Breast epithelium (tissue), 4 donors: Measurements from ENCODE around the gene PDE6C. TPM values are rescaled to one million over a fixed set of nuclear protein-coding genes. Genes with fewer than 3 reads are reported as not detected.

Experiments
- DNase-seq, 2 donors: peaks; one replicate each; pipeline ENCODE4 v3.0.0-alpha.2; 2019; ENCODE audit warnings: low spot score in 2 of 2
- H3K27ac ChIP-seq, 2 donors: fragments of 200-600 bp; sonication (generic) in 1 of 2; one replicate each; pipeline ENCODE4 v1.5.1; 2016 to 2019; ENCODE audit warnings: mild to moderate bottlenecking in 1 of 2
- H3K27me3 ChIP-seq, 2 donors: fragments of 200-600 bp; sonication (generic) in 1 of 2; one replicate each; pipeline versions ENCODE4 v1.5.1 to v1.6.0; 2017 to 2019; ENCODE audit warnings: control low read depth in 1 of 2, mild to moderate bottlenecking in 1 of 2
- H3K36me3 ChIP-seq: fragments of 200-600 bp; one replicate; pipeline ENCODE4 v1.5.1; 2019
- H3K4me1 ChIP-seq, 2 donors: fragments of 200-600 bp; sonication (generic); one replicate each; pipeline ENCODE4 v1.5.1; 2016 to 2019; ENCODE audit warnings: control low read depth in 1 of 2
- H3K4me3 ChIP-seq, 3 donors: fragments of 200-600 bp; sonication (generic); 1 replicate in 2 of 3; 2 replicates in 1 of 3; pipeline ENCODE4 v1.5.1; 2016 to 2019; ENCODE audit warnings: mild to moderate bottlenecking in 3 of 3, moderate library complexity in 2 of 3
- H3K9me3 ChIP-seq, 2 donors: fragments of 200-600 bp; sonication (generic) in 1 of 2; one replicate each; pipeline ENCODE4 v1.5.1; 2016 to 2019; ENCODE audit warnings: control low read depth in 1 of 2
- CTCF ChIP-seq, 3 donors: fragments of 450-650 bp; IDR thresholded peaks; one replicate each; pipeline ENCODE4 v1.5.1; 2016 to 2017; ENCODE audit warnings: antibody characterized with exemption in 3 of 3, mild to moderate bottlenecking in 3 of 3, moderate library complexity in 3 of 3
- POLR2A ChIP-seq: fragments of 450-650 bp; IDR thresholded peaks from one replicate; pipeline ENCODE4 v1.6.1; 2016; ENCODE audit warnings: antibody characterized with exemption, mild to moderate bottlenecking, moderate library complexity
- POLR2AphosphoS5 ChIP-seq, 3 donors: sonication (generic); formaldehyde crosslinking; IDR thresholded peaks; one replicate each; pipeline ENCODE4 v1.6.1; 2017; ENCODE audit warnings: antibody characterized with exemption in 3 of 3
- intact Hi-C: fragments of 100-400 bp; cut with DNase I; formaldehyde crosslinking; loops from one replicate; pipeline ENCODE4 v1.15.1; 2023; ENCODE audit warnings: low total_unique reads
- total RNA-seq, 3 donors: library from RNA; depleted of rRNA; stranded (reverse); fragments of >200 nt; gene quantifications; one replicate each; pipeline ENCODE4 v1.1.0, GENCODE V29; 2016

The PDE6C gene
- total RNA-seq, 3 donors from 2014 or later, result not detected

DNA sequence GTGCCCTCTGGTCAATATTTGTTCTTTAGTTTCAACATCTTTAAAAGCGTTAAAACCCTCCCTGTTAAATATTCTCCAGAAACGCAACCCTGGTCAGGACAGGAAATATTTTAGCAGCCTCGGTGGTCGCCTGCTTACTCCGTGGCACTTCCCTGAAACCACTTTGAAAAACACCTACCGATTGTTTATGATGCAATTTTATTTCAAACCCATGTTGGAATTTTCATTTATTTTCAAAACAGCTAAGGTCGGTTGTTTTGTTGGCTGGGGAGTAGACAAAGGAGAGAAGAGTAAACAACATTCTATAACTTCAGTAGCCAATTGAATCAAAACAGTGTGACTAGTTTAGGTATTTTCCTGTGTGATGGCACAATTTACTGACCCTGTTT, 10.6 kb upstream of the PDE6C start:
- Histone ChIP-seq H3K4me3 (peak overlapping the region in 2 of 3 donors; percentile 46 to 67), H3K9me3 (no peaks in the 10 kb centered on the region), H3K27me3 (peaks cover 0 to 20% of the 10 kb centered on the region in 2 donors), H3K4me1 (no peaks in the 10 kb centered on the region), H3K27ac (no peak overlapping the region), H3K36me3 (no peaks in the 10 kb centered on the region)
- intact Hi-C loops, result no loop called here
- no peak for DNase-seq
- no peak for TF ChIP-seq POLR2AphosphoS5 (IDR thresholded peaks at IDR 0.05)

GRCh38 chr10:93603023-93603422, 9.3 kb upstream of the PDE6C start:
- no peak for DNase-seq
- Histone ChIP-seq H3K36me3 (no peaks in the 10 kb centered on the region), H3K27ac (no peak overlapping the region), H3K4me1 (no peaks in the 10 kb centered on the region), H3K27me3 (peaks cover 0 to 20% of the 10 kb centered on the region in 2 donors), H3K9me3 (no peaks in the 10 kb centered on the region), H3K4me3 (no peak overlapping the region)
- TF ChIP-seq CTCF (IDR thresholded peaks at IDR 0.05) (no peak), POLR2AphosphoS5 (IDR thresholded peaks at IDR 0.05) (no peak), POLR2A (no peak)
- intact Hi-C loops, result no loop called here

DNA sequence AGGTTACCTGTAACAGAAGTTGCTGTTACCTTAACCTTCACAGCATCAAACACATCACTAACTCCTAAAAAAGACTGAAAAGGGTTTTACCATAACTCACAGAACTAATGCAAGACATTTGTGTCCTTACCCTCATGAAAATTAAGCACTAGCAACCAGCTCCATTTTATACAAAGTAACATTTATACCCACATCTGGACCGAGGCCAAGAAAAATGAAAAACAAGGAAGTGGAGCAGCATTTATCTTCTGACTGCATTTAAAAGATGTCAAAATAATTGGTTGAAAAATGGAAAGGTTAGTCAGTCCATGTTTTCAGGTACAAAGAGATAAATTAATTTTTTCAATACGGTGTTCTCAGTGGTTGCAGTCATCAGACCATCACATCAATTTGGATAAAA, 8.2 kb upstream of the PDE6C start:
- H3K27me3 ChIP-seq, result peaks cover 0 to 20% of the 10 kb centered on the region in 2 donors
- H3K36me3 ChIP-seq, result no peaks in the 10 kb centered on the region
- DNase-seq, result no peak
- TF ChIP-seq POLR2AphosphoS5 (IDR thresholded peaks at IDR 0.05), result no peak
- TF ChIP-seq POLR2A, result no peak
- TF ChIP-seq CTCF (IDR thresholded peaks at IDR 0.05), result no peak
- no peaks in the 10 kb centered on the region for H3K9me3 ChIP-seq
- H3K4me1 ChIP-seq, result no peaks in the 10 kb centered on the region
- intact Hi-C loops, result no loop called here
- H3K27ac ChIP-seq, result no peak overlapping the region
- no peak overlapping the region for H3K4me3 ChIP-seq

GRCh38 chr10:93608421-93608820, 3.9 kb upstream of the PDE6C start:
- no peaks in the 10 kb centered on the region for H3K4me1 ChIP-seq
- no peak for TF ChIP-seq CTCF (IDR thresholded peaks at IDR 0.05)
- TF ChIP-seq POLR2A, result no peak
- no peak for TF ChIP-seq POLR2AphosphoS5 (IDR thresholded peaks at IDR 0.05)
- DNase-seq, result no peak
- intact Hi-C loops, result no loop called here
- H3K9me3 ChIP-seq, result no peaks in the 10 kb centered on the region
- peaks cover 0 to 7% of the 10 kb centered on the region in 2 donors for H3K27me3 ChIP-seq
- no peaks in the 10 kb centered on the region for H3K36me3 ChIP-seq
- H3K27ac ChIP-seq, result no peak overlapping the region
- H3K4me3 ChIP-seq, result no peak overlapping the region

DNA sequence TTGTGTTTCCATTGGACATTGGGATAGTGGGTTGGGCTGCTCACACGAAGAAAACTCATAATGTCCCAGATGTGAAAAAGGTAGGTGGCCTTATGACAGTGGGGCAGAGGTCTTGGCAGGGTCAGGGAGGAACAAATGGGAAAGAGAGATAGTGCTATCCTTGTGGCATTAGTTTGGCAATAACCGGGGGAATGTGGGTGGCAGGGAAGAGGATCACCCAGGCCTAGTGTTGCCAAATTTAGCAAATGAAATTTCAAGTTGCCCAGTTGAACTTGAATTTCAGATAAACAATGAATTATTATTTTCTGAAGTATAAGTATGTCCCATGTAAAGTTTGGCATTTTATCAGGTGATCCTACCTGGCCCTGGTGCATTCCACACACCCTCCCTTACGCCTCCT, 789 bp downstream of the PDE6C start:
- no peaks in the 10 kb centered on the region for H3K36me3 ChIP-seq
- no peaks in the 10 kb centered on the region for H3K4me1 ChIP-seq
- no peak overlapping the region for H3K27ac ChIP-seq
- TF ChIP-seq POLR2AphosphoS5 (IDR thresholded peaks at IDR 0.05), result no peak
- no peak for TF ChIP-seq CTCF (IDR thresholded peaks at IDR 0.05)
- TF ChIP-seq POLR2A, result no peak
- no peak overlapping the region for H3K4me3 ChIP-seq
- DNase-seq, result no peak
- no peaks in the 10 kb centered on the region for H3K27me3 ChIP-seq
- H3K9me3 ChIP-seq, result no peaks in the 10 kb centered on the region
- intact Hi-C loops, result no loop called here
